K562 (cell line): Measurements from ENCODE around the gene DMRTC1. TPM values are rescaled to one million over a fixed set of nuclear protein-coding genes. Genes with fewer than 3 reads are reported as not detected.
"Not testable (repeated sequence)": the region's sequence is repeated elsewhere in the genome, so short reads cannot be mapped to it uniquely, and the experiment has no call there.

Experiments used
- ATAC-seq: fragments of 200-7000 bp; cut with Tn5 transposase; 3 replicates; pipeline ENCODE4 v1.9.1; 2020; ENCODE audit warnings: moderate library complexity
- Bru-seq: library from RNA; stranded (reverse); fragments of 400-500 nt; gene quantifications from one replicate; lab custom pipeline; 2021; lab: Mats Ljungman, UMichigan
- BruChase-seq, 2 experiments: library from RNA; stranded (reverse); fragments of 400-500 nt; gene quantifications; one replicate each; lab custom pipeline; 2021; lab: Mats Ljungman, UMichigan
- BruUV-seq: library from RNA; stranded (reverse); fragments of 400-500 nt; replicated peaks from 2 replicates; lab custom pipeline; 2021; lab: Mats Ljungman, UMichigan
- CTCF ChIA-PET: fragments of 300-600 bp; formaldehyde crosslinking; extraction: SDS; loops from one replicate; lab custom pipeline; 2021; ENCODE audit warnings: low intra/inter-chr PET ratio; lab: Yijun Ruan, JAX
- POLR2A ChIA-PET: fragments of 300-600, 350-650 bp; sonication (Branson Sonifier 250); formaldehyde crosslinking; extraction: SDS; loops from one replicate; lab custom pipeline; 2021; ENCODE audit warnings: antibody characterized with exemption, inconsistent platforms; lab: Yijun Ruan, JAX
- DNase-seq, 4 experiments: peaks; one replicate each; pipeline versions ENCODE4 v3.0.0 to v3.0.0-alpha.2; 2011 to 2018; ENCODE audit warnings: low spot score in 3 of 4, mixed read lengths in 3 of 4; ENCODE audit errors: extremely low read depth in 1 of 4
- FAIRE-seq: peaks from 2 replicates; lab custom pipeline; 2011; peaks lifted over from hg19 to GRCh38; lab: Jason Lieb, UNC
- H2AFZ ChIP-seq: 2 replicates; pipeline ENCODE4 v1.6.0; 2011; ENCODE audit warnings: low read depth, low read length, control low read depth, inconsistent platforms
- H3K27ac ChIP-seq: fragments of 200-600 bp; 3 replicates; pipeline ENCODE4 v1.8.0; 2011; ENCODE audit warnings: low read depth, mild to moderate bottlenecking, control low read depth, inconsistent platforms, low read length, moderate library complexity, mixed read lengths; ENCODE audit errors: extremely low read depth
- H3K27me3 ChIP-seq, 2 experiments: fragments of 300-600 bp in 1 of 2; 2 replicates in 1 of 2; 3 replicates in 1 of 2; pipeline versions ENCODE4 v1.6.0 to v1.8.0; 2011; ENCODE audit warnings: inconsistent platforms in 2 of 2, low read length in 2 of 2, mild to moderate bottlenecking in 1 of 2, mixed read lengths in 1 of 2, moderate library complexity in 1 of 2; ENCODE audit not compliant: control insufficient read depth in 2 of 2, insufficient read depth in 2 of 2
- H3K36me3 ChIP-seq: fragments of 300-600 bp; 3 replicates; pipeline ENCODE4 v1.8.0; 2011; ENCODE audit warnings: mild to moderate bottlenecking, low read length, inconsistent platforms; ENCODE audit not compliant: control insufficient read depth, insufficient read depth
- H3K4me1 ChIP-seq, 2 experiments: fragments of 200-600 bp in 1 of 2; replicated peaks in 1 of 2; 2 replicates in 1 of 2; 3 replicates in 1 of 2; pipeline versions ENCODE4 v1.5.1 to v1.8.0; 2011; ENCODE audit warnings: inconsistent platforms in 2 of 2, low read length in 2 of 2, mild to moderate bottlenecking in 1 of 2, mixed read lengths in 1 of 2, moderate library complexity in 1 of 2; ENCODE audit not compliant: control insufficient read depth in 2 of 2, insufficient read depth in 2 of 2
- H3K4me2 ChIP-seq: 2 replicates; pipeline ENCODE4 v1.6.1; 2011; ENCODE audit warnings: low read length, control low read depth, inconsistent platforms, mixed read lengths; ENCODE audit not compliant: insufficient read depth
- H3K4me3 ChIP-seq: fragments of 200-600 bp; sonication (generic), shearing (Covaris generic); 2 replicates; pipeline ENCODE4 v1.5.1; 2016; ENCODE audit warnings: control low read depth, inconsistent platforms
- H3K79me2 ChIP-seq: fragments of 200-600 bp; 3 replicates; pipeline ENCODE4 v1.8.0; 2011; ENCODE audit warnings: low read length, inconsistent platforms; ENCODE audit not compliant: control insufficient read depth, insufficient read depth
- H3K9ac ChIP-seq, 2 experiments: 2 replicates each; pipeline versions ENCODE4 v1.6.0 to v1.6.1; 2011; ENCODE audit warnings: low read depth in 2 of 2, low read length in 2 of 2, control low read depth in 1 of 2, inconsistent platforms in 1 of 2, mild to moderate bottlenecking in 1 of 2, mixed read lengths in 1 of 2; ENCODE audit not compliant: insufficient read depth in 1 of 2
- H3K9me1 ChIP-seq: one replicate; pipeline ENCODE4 v1.6.0; 2011; ENCODE audit warnings: inconsistent platforms, mild to moderate bottlenecking, low read length, moderate library complexity; ENCODE audit not compliant: control insufficient read depth, insufficient read depth
- H3K9me3 ChIP-seq: replicated peaks from 2 replicates; pipeline ENCODE4 v1.5.1; 2011; ENCODE audit warnings: low read depth, low read length, inconsistent platforms; ENCODE audit not compliant: control insufficient read depth, insufficient read depth
- H4K20me1 ChIP-seq: replicated peaks from 2 replicates; pipeline ENCODE4 v1.6.1; 2011; ENCODE audit warnings: low read length, inconsistent platforms, mixed read lengths; ENCODE audit not compliant: control insufficient read depth, insufficient read depth
- WGBS: fragments of 100-300 bp; shearing (Covaris generic); methylation state at CpG from one replicate; pipeline ENCODE4 v1.1.6; 2016; ENCODE audit warnings: low coverage, mixed read lengths; ENCODE audit not compliant: insufficient coverage; ENCODE audit errors: missing lambda C conversion rate; 5-methylcytosine and 5-hydroxymethylcytosine counted together
- in situ Hi-C: fragments of 300-500 bp; cut with MboI; formaldehyde crosslinking; loops from 4 replicates; pipeline ENCODE4 v1.15.0; 2018; ENCODE audit warnings: inconsistent platforms, mixed read lengths
- intact Hi-C: fragments of 100-400 bp; cut with micrococcal nuclease; formaldehyde crosslinking; loops from 2 replicates; pipeline ENCODE4 v1.14.2; 2022
- long read RNA-seq, 3 experiments: library from polyadenylated mRNA in 2 of 3; library from RNA in 1 of 3; unstranded in 2 of 3; stranded (forward) in 1 of 3; transcript quantifications; one replicate each; pipeline ENCODE4 v2.0.0, GENCODE V29; 2019 to 2022
- polyA minus RNA-seq, 3 experiments: library from RNA; depleted of rRNA, polyadenylated mRNA; stranded (reverse); fragments of >200 nt; gene quantifications; 2 replicates each; pipeline ENCODE4 v1.2.3, GENCODE V29; 2011
- polyA plus RNA-seq, 8 experiments: library from polyadenylated mRNA; depleted of rRNA in 4 of 8; stranded (reverse) in 5 of 8; unstranded in 3 of 8; fragments of >200 nt; fragmentation: Nextera tagmentation in 2 of 8; fragmentation: Illumina TruSeq in 1 of 8; extraction: Ambion mirVana in 2 of 8; extraction: Trizol in 1 of 8; gene quantifications; 2 replicates each; pipeline versions ENCODE4 v1.2.1 to v1.2.3, GENCODE V29; 2011 to 2014; ENCODE audit warnings: inconsistent platforms in 1 of 8, missing spikeins in 1 of 8
- total RNA-seq, 7 experiments: library from RNA; depleted of rRNA in 6 of 7; stranded (reverse); fragments of >200 nt in 6 of 7; fragmentation: Illumina TruSeq in 2 of 7; extraction: Trizol in 2 of 7; gene quantifications; 2 replicates each; pipeline versions ENCODE4 v1.2.1 to v1.2.3, GENCODE V29; 2011 to 2021; ENCODE audit warnings: low replicate concordance in 1 of 7

Gene DMRTC1
- total RNA-seq (2011; cell fraction: chromatin; rRNA removed; ENCODE audit: low replicate concordance) = not detected in 2 replicates
- total RNA-seq (2011; cell fraction: nucleolus; rRNA removed) = not detected in 2 replicates
- not detected in 2 replicates for total RNA-seq (2011; cell fraction: nucleoplasm; rRNA removed)
- total RNA-seq (2014; rRNA removed) = not detected in 2 replicates
- not detected in 2 replicates for total RNA-seq (2014; rRNA removed; fragmentation: Illumina TruSeq; extraction: Trizol)
- total RNA-seq (2015; rRNA removed; fragmentation: Illumina TruSeq; extraction: Trizol) = not detected in 2 replicates
- not detected in 2 replicates for total RNA-seq (2021)
- not detected in 2 replicates for polyA plus RNA-seq (2011; rRNA removed)
- polyA plus RNA-seq (2011; cell fraction: cytosol; rRNA removed) = not detected in 2 replicates
- not detected in 2 replicates for polyA plus RNA-seq (2011; cell fraction: nucleus; rRNA removed)
- polyA plus RNA-seq (2012) = not detected in 2 replicates
- polyA plus RNA-seq (2014; fragmentation: Illumina TruSeq; extraction: Trizol) = not detected in 2 replicates
- polyA plus RNA-seq (2014; fragmentation: Nextera tagmentation; extraction: Ambion mirVana) = not detected
- polyA plus RNA-seq (2014; rRNA removed) = not detected in 2 replicates
- polyA minus RNA-seq (2011; rRNA and poly(A)+ RNA removed) = not detected in 2 replicates
- not detected in 2 replicates for polyA minus RNA-seq (2011; cell fraction: cytosol; rRNA and poly(A)+ RNA removed)
- polyA minus RNA-seq (2011; cell fraction: nucleus; rRNA and poly(A)+ RNA removed) = not detected in 2 replicates
- Bru-seq, nascent RNA = not detected
- percentile 12 among the genes with signal in this experiment for BruChase-seq, experiment 1, labeled RNA remaining after a 2-hour chase
- not detected for BruChase-seq, experiment 2, labeled RNA remaining after a 6-hour chase
- long read RNA-seq, experiment 1 = 0 reads
- long read RNA-seq, experiment 2 = 0 reads
- long read RNA-seq, experiment 3 = 0 reads

GRCh38 chrX:72943819-72944169 lies at the start of gene DMRTC1:
TSS of gene DMRTC1 (minus strand) at chrX:72943837. CDS start at chrX:72875694, 68,143 bp downstream.
- POLR2A ChIA-PET, BruUV-seq, H4K20me1 ChIP-seq, H3K4me2 ChIP-seq, H3K4me1 ChIP-seq, H3K27me3 ChIP-seq, H3K79me2 ChIP-seq, H3K9me1 ChIP-seq, FAIRE-seq, H3K27ac ChIP-seq, DNase-seq, CTCF ChIA-PET, H3K9me3 ChIP-seq, H3K36me3 ChIP-seq, intact Hi-C loops, H3K4me3 ChIP-seq, H2AFZ ChIP-seq, H3K9ac ChIP-seq, in situ Hi-C loops: not testable (repeated sequence)
- peak; percentile 95 for ATAC-seq
- no CpG with 5 or more reads among the region's 15 CpGs for WGBS

- POLR2A ChIA-PET, H3K9ac ChIP-seq, H3K36me3 ChIP-seq, H3K9me3 ChIP-seq, H3K27me3 ChIP-seq, DNase-seq, H3K79me2 ChIP-seq, H3K27ac ChIP-seq, CTCF ChIA-PET, H3K4me3 ChIP-seq, H2AFZ ChIP-seq, intact Hi-C loops, H3K4me2 ChIP-seq, H4K20me1 ChIP-seq, H3K4me1 ChIP-seq, ATAC-seq, BruUV-seq, H3K9me1 ChIP-seq, FAIRE-seq: not testable (repeated sequence)
- WGBS = 0% methylated on average over 4 of the region's 5 CpGs
- in situ Hi-C loops = loop anchor here (10.0 kb wide), 1 partner anchor 94 kb away; the partner anchor contains the start of gene PABPC1L2A
Measured at GRCh38 chrX:72980894-72981469, 37.3 kb upstream of the DMRTC1 start.

- FAIRE-seq = peak; percentile 58
- POLR2A ChIA-PET, H3K27me3 ChIP-seq, H3K9me3 ChIP-seq, ATAC-seq, DNase-seq, H3K4me1 ChIP-seq, H3K36me3 ChIP-seq, BruUV-seq, intact Hi-C loops, H3K9me1 ChIP-seq, H3K27ac ChIP-seq, H2AFZ ChIP-seq, CTCF ChIA-PET, H3K4me3 ChIP-seq, H3K79me2 ChIP-seq, H3K9ac ChIP-seq, H3K4me2 ChIP-seq, H4K20me1 ChIP-seq: not testable (repeated sequence)
- WGBS = no CpG with 5 or more reads among the region's 7 CpGs
- in situ Hi-C loops = loop anchor here (25.0 kb wide), 1 partner anchor 238 kb away; no protein-coding TSS in a partner anchor
Measured at GRCh38 chrX:72974885-72975284, 31.2 kb upstream of the DMRTC1 start.
